ENCODE measurements around the gene PPP1R37. TPM values are rescaled to one million over a fixed set of nuclear protein-coding genes. Genes with fewer than 3 reads are reported as not detected.

PPP1R37 gene
- total and polyA plus RNA-seq, 2 of the 13 experiments (the other 11 are each of a cell fraction or from before 2014, with no cell fraction given): 9.0 to 14.3 TPM

- Histone ChIP-seq H3K4me2 (ENCODE audit: low read depth, low read length) (peak within 1 kb of the TSS; percentile 42; the same call in 1 of the 2 replicates), H3K4me1 (ENCODE audit: insufficient read depth, low read length) (peaks cover 91% of the 10 kb centered on the region), H3K4me3 (replicated peaks in 1 of 3; ENCODE audit: insufficient read depth in 1 of 3, low read depth in 2 of 3, low read length in 3 of 3) (peak within 1 kb of the TSS in 1 of 3 experiments; percentile 21; a peak in 1 of 6 replicates), H3K79me2 (ENCODE audit: insufficient read depth, low read length) (no peaks in the 10 kb centered on the region), H3K27me3 (ENCODE audit: control insufficient read depth in 1 of 2, insufficient read depth in 2 of 2, low read length in 2 of 2) (peaks cover 12 to 54% of the 10 kb centered on the region in 2 experiments; a peak in 4 of 5 replicates), H4K20me1 (ENCODE audit: insufficient read depth, low read length) (no peaks in the 10 kb centered on the region), H2AFZ (ENCODE audit: low read length) (no peak within 1 kb of the TSS), H3K27ac (ENCODE audit: extremely low read length, insufficient read depth, low read length) (no peak within 1 kb of the TSS), H3K9ac (ENCODE audit: insufficient read depth, low read depth, low read length) (no peak within 1 kb of the TSS), H3K36me3 (replicated peaks in 1 of 2; ENCODE audit: control insufficient read depth in 1 of 2, insufficient read depth in 2 of 2, low read length in 2 of 2) (no peaks in the 10 kb centered on the region), H3K9me3 (ENCODE audit: low read length) (no peaks in the 10 kb centered on the region)
- peak; percentile 17 for ATAC-seq
- FAIRE-seq: no peak
- BruUV-seq (replicated peaks): no TSS peak
- no peak for DNase-seq (ENCODE audit: low spot score)
- CTCF ChIA-PET (ENCODE audit: low intra/inter-chr PET ratio, low total read pairs): interaction anchor here (1.8 kb wide), 1 partner anchor 26 kb away, joined by 8 read pairs; no protein-coding TSS in a partner anchor
- no CpG with 5 or more reads among the region's 29 CpGs for WGBS (ENCODE audit: low lambda C conversion rate)
- intact Hi-C loops (cut with micrococcal nuclease; ENCODE audit: unreplicated experiment): no loop called here
- POLR2A ChIA-PET: no interaction called here
- in situ Hi-C loops (cut with HindIII; ENCODE audit: extremely low pct_ligation_motif_present, low pct_unique_long_range_greater_than_20kb): no loop called here
- TF ChIP-seq MTF2 (CRISPR knock-in tag; IDR thresholded peaks at IDR 0.05; ENCODE audit: borderline replicate concordance): 0 out of 2 replicates have a peak, but pooled peaks have one; percentile 49
- no peak for TF ChIP-seq ETV6 (CRISPR knock-in tag; conservative IDR thresholded peaks at IDR 0.05)
- 0 out of 2 replicates have a peak, but pooled peaks have one; percentile 12 for TF ChIP-seq EED (CRISPR knock-in tag; IDR thresholded peaks at IDR 0.05)
- TF ChIP-seq POGZ (CRISPR knock-in tag; IDR thresholded peaks at IDR 0.05): no peak
- 0 out of 2 replicates have a peak, but pooled peaks have one; percentile 33 for TF ChIP-seq ZC3H13 (CRISPR knock-in tag; IDR thresholded peaks at IDR 0.05)
- no peak for TF ChIP-seq ZNF781 (CRISPR knock-in tag; IDR thresholded peaks at IDR 0.05; ENCODE audit: borderline replicate concordance, not compliant biosample characterization)
- no peak for TF ChIP-seq SSRP1 (CRISPR knock-in tag; IDR thresholded peaks at IDR 0.05)
- no peak for TF ChIP-seq ZNF784 (CRISPR knock-in tag; IDR thresholded peaks at IDR 0.05; ENCODE audit: borderline replicate concordance)
- TF ChIP-seq ZBTB40 (IDR thresholded peaks at IDR 0.05): no peak
- TF ChIP-seq ZBTB40 (CRISPR knock-in tag; IDR thresholded peaks at IDR 0.05): 0 out of 2 replicates have a peak, but pooled peaks have one; percentile 13
- peak; percentile 15 for TF ChIP-seq AGO2 (optimal IDR thresholded peaks at IDR 0.05; ENCODE audit: low read depth, low read length)
- TF ChIP-seq MLLT10 (CRISPR knock-in tag; IDR thresholded peaks at IDR 0.05): no peak
- TF ChIP-seq ELF3 (CRISPR knock-in tag; IDR thresholded peaks at IDR 0.05): no peak
- no peak for TF ChIP-seq ZNF556 (CRISPR knock-in tag; IDR thresholded peaks at IDR 0.05; ENCODE audit: borderline replicate concordance)
Measured at GRCh38 chr19:45160870-45161737, 68.1 kb downstream of the PPP1R37 start, which contains the start of gene NKPD1. Gene NKPD1, minus strand, starts transcription at chr19:45160982. Its CDS starts 832 bp downstream, at chr19:45160150.

All from HepG2 (cell line).